Hematopoietic multipotent progenitor cell (in vitro differentiated cells): ENCODE data around the gene GTF3A. TPM values are rescaled to one million over a fixed set of nuclear protein-coding genes. Genes with fewer than 3 reads are reported as not detected.
"Not testable (repeated sequence)": the region's sequence is repeated elsewhere in the genome, so short reads cannot be mapped to it uniquely, and the experiment has no call there.

Experiments used
- DNase-seq, 3 donors: peaks; one replicate each; pipeline ENCODE4 v3.0.0-alpha.2; 2011 to 2015; ENCODE audit warnings: low read depth in 2 of 3, low spot score in 2 of 3
- total RNA-seq: library from RNA; depleted of rRNA; stranded (reverse); fragments of >200 nt; gene quantifications from one replicate; pipeline ENCODE4 v1.2.3, GENCODE V29; 2012

GTF3A gene
- total RNA-seq = 164 TPM

DNA sequence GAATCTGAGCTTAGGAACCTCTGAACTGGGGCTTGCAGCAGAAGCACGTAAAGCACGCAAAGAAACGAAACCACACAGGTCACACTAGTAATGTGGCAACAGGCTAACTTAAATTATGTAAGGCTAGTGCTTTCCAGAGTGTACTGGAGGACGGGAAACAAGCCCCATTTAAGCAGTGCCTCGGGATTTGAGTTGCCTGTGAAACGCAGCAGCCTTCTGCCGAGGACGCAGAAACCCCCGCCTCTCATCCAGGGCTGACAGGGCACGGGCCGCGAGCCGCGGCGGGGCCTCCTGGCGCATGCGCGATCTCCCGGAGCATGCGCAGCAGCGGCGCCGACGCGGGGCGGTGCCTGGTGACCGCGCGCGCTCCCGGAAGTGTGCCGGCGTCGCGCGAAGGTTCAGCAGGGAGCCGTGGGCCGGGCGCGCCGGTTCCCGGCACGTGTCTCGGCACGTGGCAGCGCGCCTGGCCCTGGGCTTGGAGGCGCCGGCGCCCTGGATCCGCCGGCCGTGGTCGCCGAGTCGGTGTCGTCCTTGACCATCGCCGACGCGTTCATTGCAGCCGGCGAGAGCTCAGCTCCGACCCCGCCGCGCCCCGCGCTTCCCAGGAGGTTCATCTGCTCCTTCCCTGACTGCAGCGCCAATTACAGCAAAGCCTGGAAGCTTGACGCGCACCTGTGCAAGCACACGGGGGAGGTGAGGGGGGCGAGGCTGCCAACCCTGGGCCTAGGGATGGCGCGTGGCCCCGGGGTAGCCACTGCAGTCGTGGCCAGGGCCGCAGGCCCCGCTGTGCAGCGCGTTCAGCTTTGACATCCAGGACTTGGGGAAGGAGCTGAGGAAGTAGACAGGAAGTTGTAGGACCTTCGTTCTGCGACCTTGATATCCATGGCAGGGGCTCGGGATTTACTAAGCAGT is at the start of gene GTF3A:
Gene GTF3A (plus strand): TSS at position 374 of the 912 bp plus-strand sequence.
- DNase-seq = peak; percentile 89 to 95 (median 91)

DNA sequence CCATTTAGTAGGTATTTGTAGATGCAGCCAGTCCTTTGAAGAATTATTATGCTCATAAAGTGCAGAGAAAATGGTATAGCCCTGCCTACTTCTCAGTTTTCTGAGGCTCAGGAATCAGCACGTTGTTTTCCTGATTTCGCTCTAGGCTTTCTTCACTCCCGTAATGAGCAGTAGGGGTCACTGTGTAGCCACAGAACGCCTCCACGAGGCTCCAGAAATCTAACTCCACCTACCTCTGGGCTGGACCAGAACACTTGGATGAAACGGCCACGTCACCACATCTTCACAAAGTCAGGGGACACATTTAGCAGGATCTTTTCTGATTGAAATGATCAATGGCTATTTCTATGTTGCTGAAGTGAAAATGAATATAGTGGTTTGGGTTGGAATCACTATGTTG is 49.8 kb upstream of the GTF3A start:
- peak in 2 of 3 donors; percentile 75 to 87 for DNase-seq

DNA sequence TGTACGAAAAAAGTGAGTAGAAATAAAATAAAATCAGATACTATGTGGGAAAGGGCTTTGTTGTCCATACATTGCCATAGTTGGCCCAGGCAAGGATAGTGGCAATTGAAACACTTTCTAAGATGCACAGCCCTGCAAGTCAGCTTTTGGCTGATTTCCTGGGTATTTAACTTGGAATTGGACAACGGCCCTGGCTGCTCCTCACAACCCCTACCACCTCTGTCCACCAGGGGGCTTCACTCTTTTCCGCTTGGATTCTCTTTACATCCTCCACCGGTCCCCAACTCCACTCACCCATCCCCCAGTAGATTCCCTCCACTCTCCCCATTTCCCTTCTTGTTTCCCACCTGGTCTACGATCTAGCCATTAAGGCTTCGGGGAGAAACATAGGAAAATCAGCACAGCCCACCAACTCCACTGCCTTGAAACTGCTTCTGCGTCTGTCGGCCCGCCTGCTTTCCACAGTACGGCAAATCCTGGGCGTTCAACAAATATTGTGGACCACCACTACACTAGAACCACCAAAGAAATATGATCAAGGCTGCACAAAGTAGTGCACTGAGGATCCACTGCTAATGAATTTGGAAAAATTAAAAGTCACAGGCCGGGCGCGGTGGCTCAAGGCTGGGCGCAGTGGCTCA is 48.6 kb upstream of the GTF3A start:
- peak in 2 of 3 donors; percentile 44 to 53 for DNase-seq

DNA sequence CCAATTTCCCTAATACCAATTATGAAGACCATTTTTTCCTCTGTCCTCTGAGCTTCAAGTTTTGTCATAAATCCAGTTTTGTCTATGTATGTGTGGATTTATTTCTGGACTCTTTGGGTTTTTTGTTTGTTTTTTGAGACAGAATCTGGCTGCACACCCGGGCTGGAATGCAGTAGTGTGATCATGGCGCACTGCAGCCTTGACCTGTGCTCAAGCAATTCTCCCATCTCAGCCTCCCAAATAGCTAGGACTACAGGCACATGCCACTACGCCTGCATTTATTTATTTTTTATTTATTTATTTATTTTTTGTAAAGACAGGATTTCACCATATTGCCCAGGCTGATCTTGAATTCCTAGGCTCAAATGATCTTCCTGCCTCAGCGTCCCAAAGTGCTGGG is 45.3 kb upstream of the GTF3A start:
- no peak for DNase-seq

DNA sequence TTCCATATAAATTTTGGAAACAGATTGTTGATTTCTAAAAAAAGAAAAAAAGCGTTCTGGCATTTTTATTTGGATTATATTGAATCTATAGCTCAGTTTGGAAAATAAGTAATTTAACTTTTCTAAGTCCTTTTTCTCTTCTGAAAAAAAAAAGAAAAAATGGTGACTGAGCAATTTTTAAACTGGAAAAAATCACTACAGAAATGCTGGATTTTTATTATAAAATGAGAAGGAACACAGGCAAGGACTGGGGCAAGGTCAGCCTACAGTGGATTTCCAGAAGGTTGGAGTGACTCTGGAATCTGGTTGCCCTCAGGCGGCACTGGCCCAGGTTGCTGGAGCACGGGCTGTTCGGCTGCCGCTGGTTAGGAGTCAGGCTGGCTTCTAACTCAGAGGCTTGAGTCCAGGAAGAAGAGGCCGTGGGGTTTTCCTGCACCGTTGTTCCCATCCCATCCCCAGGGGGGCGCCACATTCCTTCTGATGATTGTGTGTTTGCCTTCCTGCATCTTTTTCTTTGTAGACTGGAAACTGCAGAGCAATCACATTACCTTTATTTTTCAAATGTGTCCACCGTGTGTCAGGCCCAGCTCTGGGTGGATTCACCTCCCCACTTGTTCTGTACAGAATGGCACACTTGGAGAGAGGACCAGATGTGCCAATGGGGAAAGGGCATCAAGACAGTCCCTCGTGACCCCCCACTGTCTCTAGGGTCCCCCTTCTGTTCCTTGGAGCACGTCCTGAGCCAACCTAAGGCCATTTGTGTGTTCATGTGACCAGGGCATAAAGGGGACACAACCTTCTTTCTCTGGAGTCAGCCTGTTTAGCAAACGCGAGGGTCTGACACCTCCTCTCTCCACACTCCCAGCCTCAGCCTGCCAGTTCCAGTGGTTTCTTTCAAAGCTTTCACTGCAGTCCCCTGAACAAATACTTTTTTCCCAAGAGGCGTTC is 44.5 kb upstream of the GTF3A start:
- peak in 2 of 3 donors; percentile 72 to 89 for DNase-seq

DNA sequence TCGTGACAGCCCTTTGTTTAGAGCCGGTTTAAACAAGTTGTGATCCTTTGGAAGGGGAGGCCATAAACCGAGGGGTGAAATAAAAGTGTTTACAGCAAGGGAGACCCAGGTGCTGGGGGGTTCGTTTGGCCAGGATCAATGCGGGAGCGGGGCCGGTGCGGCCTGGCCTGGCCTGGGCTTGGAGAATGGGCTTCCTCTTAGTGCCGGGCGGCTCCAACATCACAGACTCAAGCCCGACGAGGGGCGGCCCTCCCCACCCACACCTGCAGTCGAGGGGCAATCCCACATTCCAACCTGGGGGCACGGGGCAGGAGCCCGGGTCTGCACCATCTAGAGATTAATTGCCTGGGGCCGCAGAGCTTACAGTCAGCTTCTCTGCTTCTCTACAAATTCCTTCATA is 42.8 kb upstream of the GTF3A start:
- DNase-seq = no peak

DNA sequence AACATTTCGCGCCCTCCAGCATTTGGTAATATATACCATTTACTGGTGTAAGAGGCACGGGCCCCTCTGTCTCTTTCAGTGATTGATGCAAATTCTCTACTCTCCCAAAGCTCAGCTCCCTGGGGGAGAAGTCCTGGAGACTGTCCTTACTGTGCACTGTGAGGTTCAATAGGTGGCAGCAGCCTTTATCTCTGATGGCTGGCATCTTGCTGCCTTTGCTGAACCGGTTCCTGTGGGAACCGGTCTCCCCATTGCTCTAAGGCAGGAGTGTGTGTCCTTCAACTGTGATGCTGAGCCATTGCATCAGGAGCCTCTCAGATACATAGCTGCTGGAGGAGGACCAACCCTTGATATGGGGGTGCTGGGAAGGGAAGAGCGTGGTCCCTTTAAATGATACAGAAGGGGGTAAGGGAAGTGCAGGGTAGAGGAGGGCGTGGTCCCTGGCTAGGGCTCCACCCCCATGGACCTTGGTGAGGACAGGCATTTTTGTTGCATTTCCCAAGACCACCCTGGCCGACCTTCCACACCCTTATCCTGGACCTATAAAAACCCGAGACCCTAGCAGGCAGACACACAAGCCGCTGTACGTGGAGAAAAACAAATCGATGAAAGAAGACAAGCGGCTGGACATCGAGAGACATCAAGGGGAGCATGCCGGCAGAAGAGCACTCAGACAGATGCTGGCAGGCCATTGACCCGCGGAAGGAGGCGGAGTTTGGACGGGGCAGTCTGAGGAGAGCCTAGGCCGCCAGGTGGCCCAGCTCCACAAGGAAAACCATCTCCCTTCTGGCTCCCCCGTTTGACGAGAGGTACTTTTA is 41.1 kb upstream of the GTF3A start:
- no peak for DNase-seq

DNA sequence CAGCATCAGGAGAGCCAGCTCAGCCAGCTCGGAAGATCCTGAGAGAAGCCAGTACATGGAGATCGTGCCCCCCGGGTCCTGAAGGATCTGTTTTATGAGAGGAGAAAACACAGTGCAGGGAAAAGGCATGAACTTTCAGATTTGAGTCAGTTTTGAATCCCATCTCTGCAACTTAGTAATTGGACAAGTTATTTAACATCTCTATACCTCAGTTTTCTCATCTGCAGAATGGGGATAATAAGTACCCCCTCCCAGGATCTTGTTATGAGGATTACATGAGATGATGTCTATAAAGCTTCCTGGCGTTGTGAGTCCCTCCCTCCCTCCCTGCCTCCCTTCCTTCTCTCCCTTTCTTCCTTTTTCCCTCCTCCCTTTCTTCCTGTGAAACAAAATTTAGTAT is 40.1 kb upstream of the GTF3A start:
- DNase-seq = no peak

DNA sequence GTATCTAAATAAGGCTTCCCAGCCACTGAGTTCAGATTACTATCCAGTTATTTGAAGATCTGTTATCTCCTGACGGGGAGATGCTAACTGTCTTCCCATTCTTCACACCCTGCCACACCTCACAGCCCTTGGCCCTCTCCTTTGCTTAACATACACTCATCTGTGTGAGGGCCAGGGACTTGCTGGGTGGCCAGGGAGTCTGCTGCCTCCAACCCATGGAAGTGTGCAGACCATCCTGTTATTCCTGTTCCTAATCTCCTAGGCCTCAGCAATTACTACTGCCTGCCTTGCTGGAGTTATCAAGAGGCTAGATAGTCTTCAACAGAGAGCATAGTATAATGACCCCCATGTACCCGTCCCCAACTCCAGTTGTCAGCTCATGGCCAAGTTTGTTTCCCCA is 36.2 kb upstream of the GTF3A start:
- no peak for DNase-seq

DNA sequence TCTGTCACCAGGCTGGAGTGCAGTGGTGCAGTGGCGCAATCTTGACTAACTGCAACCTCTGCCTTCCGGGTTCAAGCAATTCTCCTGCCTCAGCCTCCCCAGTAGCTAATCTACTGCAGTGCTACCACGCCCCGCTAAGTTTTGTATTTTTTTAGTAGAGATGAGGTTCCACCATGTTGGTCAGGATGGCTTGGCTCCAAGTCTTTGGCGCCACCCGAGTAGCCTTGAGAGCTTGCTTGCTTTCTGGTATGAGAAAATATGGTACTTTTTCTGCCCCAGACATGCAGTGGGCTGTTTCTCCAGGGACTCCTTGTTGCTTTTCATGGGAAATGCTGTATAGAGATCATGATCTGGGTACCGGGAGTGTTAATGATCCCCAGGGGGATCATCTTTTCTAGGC is 34.5 kb upstream of the GTF3A start:
- DNase-seq = no peak

DNA sequence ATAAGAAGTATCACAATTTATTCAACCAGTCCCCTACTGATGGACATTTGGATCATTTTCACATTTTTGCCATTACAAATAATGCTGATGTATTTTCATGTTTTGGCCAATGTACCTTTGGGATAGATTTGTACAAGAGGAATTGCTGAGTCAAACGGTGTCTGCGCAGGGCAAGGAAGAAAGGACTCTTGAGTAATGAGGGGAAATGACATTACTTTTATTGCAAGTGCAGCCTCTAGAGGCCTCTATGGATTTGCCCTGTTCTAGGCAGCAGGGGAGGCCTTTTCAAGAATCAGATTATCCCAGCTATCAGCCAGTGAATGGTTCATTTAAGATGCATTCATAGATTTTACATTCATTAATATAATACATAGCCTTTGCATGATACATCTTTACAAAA is 32.9 kb upstream of the GTF3A start:
- no peak for DNase-seq

DNA sequence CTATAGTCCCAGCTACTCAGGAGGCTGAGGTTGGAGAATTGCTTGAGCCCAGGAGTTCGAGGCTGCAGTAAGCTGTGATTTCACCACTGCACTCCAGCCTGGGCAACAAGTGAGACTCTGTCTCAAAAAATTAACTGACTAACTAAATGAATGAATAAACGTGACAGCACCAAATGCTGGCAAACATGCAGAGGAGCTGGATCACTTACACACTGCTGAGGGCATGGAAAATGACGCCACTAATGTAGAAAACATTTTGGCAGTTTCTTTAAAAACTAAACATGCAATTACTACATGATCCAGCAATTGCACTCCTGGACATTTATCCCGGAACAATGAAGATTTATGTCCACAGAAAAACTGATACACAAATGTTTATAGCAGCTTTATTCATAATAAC is 31.3 kb upstream of the GTF3A start:
- no peak for DNase-seq

DNA sequence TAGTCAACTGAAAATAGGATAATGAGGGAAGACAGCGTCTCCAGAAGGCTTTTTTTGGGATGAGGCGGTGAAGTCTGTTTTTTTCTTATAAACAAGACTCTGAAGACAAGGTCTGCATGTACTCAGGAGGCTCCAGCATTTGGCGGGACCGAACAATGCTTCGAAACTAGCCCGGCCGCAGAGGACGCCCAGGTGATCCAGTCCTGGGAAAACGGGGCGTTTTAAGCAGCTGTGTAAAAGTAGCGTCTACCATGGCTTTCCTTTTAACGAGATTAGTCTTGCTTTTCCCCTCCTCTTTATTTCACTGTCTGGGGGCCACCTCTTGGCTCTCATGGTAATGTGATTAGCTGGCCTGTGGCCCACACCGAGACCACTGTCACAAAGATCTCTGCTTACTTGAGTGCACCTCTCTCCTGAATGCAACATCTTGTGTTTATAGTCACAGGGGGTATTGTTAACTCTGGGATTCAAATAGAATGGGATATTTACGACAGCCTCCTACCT is 29.4 kb upstream of the GTF3A start:
- DNase-seq = no peak

DNA sequence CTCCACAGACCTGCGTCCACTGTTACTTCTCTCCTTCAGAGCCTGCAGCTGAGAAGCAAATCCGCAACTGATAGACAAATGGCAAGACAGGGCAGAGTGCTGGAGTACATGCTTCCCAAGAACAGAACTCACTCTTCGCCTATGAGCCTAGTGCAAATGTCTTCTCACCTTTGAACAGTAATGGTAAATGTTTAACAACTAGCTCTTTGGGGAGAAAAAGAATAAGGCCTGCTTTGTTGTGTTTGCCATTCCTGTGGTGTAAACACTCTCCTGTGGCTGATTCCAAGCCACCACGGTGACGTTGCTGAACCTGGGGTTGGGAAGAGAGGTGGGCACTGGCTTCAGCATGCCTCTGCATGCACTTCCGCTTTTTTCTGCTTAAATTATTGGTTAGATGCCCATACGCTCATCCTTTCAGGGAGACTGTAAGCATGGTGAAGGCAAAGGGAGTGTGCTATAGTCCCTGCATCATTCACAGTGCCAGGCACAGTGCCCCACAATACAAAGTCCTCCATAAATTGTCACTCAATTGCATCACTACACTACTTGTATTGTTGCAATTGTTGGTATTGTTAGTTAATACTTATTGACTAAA is 28.1 kb upstream of the GTF3A start:
- DNase-seq = no peak

DNA sequence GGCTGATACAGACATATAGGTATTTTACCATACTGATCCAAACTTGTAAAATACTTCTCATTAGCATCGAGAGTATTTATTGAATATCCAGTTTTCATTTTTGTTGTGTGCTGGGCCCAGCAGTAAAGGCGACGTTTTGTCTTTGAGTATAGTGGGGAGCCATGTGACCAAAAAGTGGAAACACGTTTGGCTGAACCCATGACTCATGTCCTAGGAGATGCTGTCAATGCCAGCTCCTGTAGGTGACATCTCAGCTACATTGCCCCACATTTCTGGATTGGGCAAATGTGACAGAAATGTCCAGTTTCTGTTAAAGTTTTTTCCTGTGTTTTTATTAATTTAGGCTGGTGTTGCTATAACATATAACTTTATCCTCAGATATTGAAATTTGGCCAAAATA is 26.1 kb upstream of the GTF3A start:
- no peak for DNase-seq

DNA sequence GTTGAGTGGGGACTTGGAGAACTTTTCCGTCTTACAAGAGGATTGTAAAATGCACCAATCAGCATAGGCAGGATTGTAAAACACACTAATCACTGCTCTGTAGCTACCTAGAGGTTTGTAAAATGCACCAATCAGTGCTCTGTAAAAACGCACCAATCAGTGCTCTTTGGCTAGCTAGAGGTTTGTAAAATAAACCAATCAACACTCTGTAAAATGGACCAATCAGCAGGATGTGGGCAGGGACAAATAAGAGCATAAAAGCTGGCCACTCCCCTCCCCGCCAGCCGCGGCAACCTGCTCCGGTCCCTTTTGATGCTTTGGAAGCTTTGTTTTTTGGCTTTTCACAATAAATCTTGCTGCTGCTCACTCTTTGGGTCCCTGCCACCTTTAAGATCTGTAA is 24.0 kb upstream of the GTF3A start:
- not testable (repeated sequence) for DNase-seq

DNA sequence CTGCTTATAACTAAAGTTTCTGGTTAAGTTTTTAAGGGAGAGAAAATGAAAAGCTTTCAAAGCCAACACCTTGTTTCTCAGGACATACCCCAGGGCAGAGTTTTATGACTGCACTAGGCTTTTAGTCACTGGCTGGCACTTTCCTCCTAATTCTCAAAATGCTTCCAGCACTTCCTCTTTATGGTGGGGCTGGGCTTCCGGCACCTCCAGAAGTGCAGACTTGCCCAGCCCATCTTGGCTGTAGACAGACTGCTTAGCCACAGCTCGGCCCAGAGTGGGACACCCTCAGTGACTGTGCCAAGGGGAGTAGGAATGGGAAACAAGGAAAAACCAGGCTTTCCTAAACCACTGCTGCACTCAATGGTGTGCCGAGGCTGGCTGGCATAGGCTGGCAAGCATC is 23.2 kb upstream of the GTF3A start:
- DNase-seq = peak in 2 of 3 donors; percentile 54 to 71

DNA sequence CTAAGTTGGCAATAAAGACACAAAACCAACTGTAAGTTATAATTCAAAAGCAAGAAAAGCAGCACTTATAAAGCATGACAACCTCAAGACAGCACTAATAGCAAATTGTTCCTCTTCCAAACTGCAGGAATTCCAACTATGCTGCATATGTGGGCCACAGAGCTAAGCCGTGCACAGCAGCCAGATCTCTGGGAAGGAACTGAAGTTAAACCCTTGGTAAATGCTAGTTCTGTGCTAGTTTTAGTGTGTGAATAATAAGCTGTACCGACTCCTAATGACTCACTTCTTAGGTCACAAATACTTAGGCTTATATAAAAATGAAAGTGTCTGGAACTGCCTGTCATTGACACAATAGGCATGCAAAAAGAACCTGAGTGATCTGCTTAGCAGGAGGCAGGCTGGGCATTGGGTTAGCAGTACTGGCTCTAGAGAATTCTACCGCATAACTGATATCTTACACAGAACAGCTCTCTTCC is 21.2 kb upstream of the GTF3A start:
- DNase-seq = peak in 1 of 3 donors; percentile 34

DNA sequence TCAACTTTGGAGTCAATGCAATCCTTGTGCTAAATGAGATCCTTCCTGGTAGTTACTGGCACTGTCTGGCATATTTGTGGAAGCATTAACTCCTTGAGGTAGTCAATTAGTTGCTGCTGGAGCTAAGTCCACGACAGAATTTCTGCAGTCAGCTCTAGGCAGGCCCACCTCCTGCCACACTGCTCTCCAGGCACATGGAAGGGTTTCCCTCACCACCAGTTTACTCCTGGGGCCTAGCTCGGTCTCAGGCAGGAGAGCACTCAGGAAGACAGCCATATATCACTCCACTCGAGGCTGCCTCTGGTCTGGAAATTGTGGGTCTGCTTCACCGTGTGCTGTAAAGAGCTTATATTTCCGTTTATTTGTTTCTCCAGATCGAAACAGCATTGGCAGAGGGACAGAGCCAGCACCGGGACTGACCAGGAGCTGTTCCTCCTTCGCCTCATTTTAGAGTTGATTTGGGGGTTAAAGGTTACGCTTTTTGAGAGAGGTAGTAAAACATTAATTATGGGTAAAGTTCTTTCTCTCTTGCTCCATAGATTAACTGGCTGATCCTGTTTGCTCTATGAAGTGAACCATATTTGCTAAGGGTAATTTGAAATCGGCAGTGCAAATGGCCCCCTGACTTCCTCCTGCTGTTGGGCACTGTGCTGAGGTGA is 20.6 kb upstream of the GTF3A start:
- DNase-seq = no peak
